ENCODE data around the gene ZNF668. TPM values are rescaled to one million over a fixed set of nuclear protein-coding genes. Genes with fewer than 3 reads are reported as not detected.

The ZNF668 gene
- total and polyA plus RNA-seq, 2 of the 8 experiments (the other 6 are each of a cell fraction or from before 2014, with no cell fraction given): 14.0 to 14.3 TPM

GRCh38 chr16:31036691-31037090 is 37.3 kb downstream of the ZNF668 start:
- Histone ChIP-seq H3K4me2 (ENCODE audit: insufficient read depth in 1 of 2, low read depth in 2 of 2, low read length in 2 of 2) (no peak overlapping the region), H2AFZ (ENCODE audit: low read length) (no peak overlapping the region), H2BK20ac (ENCODE audit: low read length) (no peak overlapping the region), H3K18ac (ENCODE audit: extremely low read depth, low read length) (no peak overlapping the region), H2BK12ac (ENCODE audit: low read depth, low read length) (no peak overlapping the region), H3K9me3 (ENCODE audit: insufficient read depth in 2 of 2, low read depth in 1 of 2, low read length in 1 of 2) (no peaks in the 10 kb centered on the region), H3K56ac (replicated peaks; ENCODE audit: insufficient read length, low read depth, low read length) (no peak overlapping the region), H3K27ac (ENCODE audit: low read depth, low read length) (no peak overlapping the region), H4K8ac (ENCODE audit: extremely low read depth, insufficient read depth, low read length) (no peak overlapping the region), H3K79me1 (ENCODE audit: low read depth, low read length) (no peaks in the 10 kb centered on the region; the same call in 1 of the 2 replicates), H3K36me3 (ENCODE audit: control insufficient read depth in 2 of 4, insufficient read depth in 4 of 4, low read length in 3 of 4) (peaks cover 0 to 7% (median 0%) of the 10 kb centered on the region in 4 experiments; a peak in 1 of 8 replicates), H3K27me3 (replicated peaks in 1 of 4; ENCODE audit: control insufficient read depth in 3 of 4, extremely low read depth in 1 of 4, insufficient read depth in 3 of 4, low read length in 3 of 4) (no peaks in the 10 kb centered on the region), H4K91ac (replicated peaks; ENCODE audit: insufficient read length, low read length) (no peak overlapping the region), H2BK120ac (replicated peaks; ENCODE audit: low read depth, low read length) (no peak overlapping the region), H2BK15ac (ENCODE audit: low read length) (no peak overlapping the region), H4K20me1 (replicated peaks in 1 of 2; ENCODE audit: control insufficient read depth in 1 of 2, insufficient read depth in 2 of 2, low read length in 2 of 2) (peaks cover 0 to 5% of the 10 kb centered on the region in 2 experiments), H3K4ac (replicated peaks; ENCODE audit: insufficient read length, low read depth, low read length) (no peak overlapping the region), H3K4me3 (ENCODE audit: extremely low read depth in 1 of 4, insufficient read depth in 2 of 4, low read depth in 3 of 4, low read length in 4 of 4) (no peak overlapping the region), H4K5ac (ENCODE audit: insufficient read length, low read depth, low read length) (no peak overlapping the region), H3K9ac (replicated peaks in 1 of 4; ENCODE audit: extremely low read depth in 1 of 4, low read depth in 3 of 4, low read length in 3 of 4) (no peak overlapping the region; a peak in 1 of 7 replicates), H3K79me2 (ENCODE audit: control insufficient read depth in 1 of 2, insufficient read depth in 2 of 2, low read length in 2 of 2) (no peaks in the 10 kb centered on the region), H3K4me1 (replicated peaks in 1 of 4; ENCODE audit: control insufficient read depth in 3 of 4, insufficient read depth in 4 of 4, low read length in 3 of 4) (peaks cover 0 to 4% (median 2%) of the 10 kb centered on the region in 4 experiments; a peak in 4 of 7 replicates), H3K14ac (ENCODE audit: insufficient read length) (no peak overlapping the region), H2BK5ac (ENCODE audit: low read depth, low read length) (no peak overlapping the region), H3K23ac (ENCODE audit: insufficient read length) (no peak overlapping the region), H3K23me2 (ENCODE audit: low read depth, low read length) (peaks cover 12% of the 10 kb centered on the region; the same call in 1 of the 2 replicates), H2AK5ac (ENCODE audit: low read depth, low read length) (no peak overlapping the region)
- ChIA-PET POLR2A (ENCODE audit: partially characterized antibody) (interaction anchor here (0.8 kb wide), 1 partner anchor 8 kb away, joined by 3 read pairs; no protein-coding TSS in a partner anchor), CTCF (ENCODE audit: partially characterized antibody) (interaction anchor here (1.5 kb wide), 1 partner anchor 52 kb away, joined by 5 read pairs; the partner anchor contains the start of gene HSD3B7)
- whole genome bisulfite sequencing, 2 experiments (ENCODE audit: extremely low coverage in 1 of 2, insufficient coverage in 1 of 2, insufficient read length in 1 of 2, insufficient replicate concordance in 2 of 2, low coverage in 1 of 2, low lambda C conversion rate in 2 of 2, missing lambda C conversion rate in 1 of 2): 64% methylated on average over 2 of the region's 2 CpGs; no CpG with 5 or more reads in 1 of the 2 experiments
- TF ChIP-seq SP2 (IDR thresholded peaks at IDR 0.05; ENCODE audit: low read length): no peak
- no peak for TF ChIP-seq ZNF274 (IDR thresholded peaks at IDR 0.05; ENCODE audit: borderline replicate concordance, extremely low read depth, low read length)
- TF ChIP-seq SIRT6 (IDR thresholded peaks at IDR 0.05; ENCODE audit: low read length): no peak
- no peak for TF ChIP-seq POLR2AphosphoS5 (IDR thresholded peaks at IDR 0.05; ENCODE audit: low read depth, low read length)
- no peak for TF ChIP-seq SP4 (IDR thresholded peaks at IDR 0.05; ENCODE audit: low read length)
- no peak for TF ChIP-seq CREB1 (IDR thresholded peaks at IDR 0.05)
- TF ChIP-seq CHD2 (IDR thresholded peaks at IDR 0.05; ENCODE audit: low read length): no peak
- no peak for FAIRE-seq
- DNase-seq (ENCODE audit: low read depth in 1 of 2, low spot score in 2 of 2): no peak
